Parathyroid adenoma (tissue), 2 donors: Measurements from ENCODE around the gene LANCL2.

Experiments used
- H2AFZ ChIP-seq: fragments of 300-600 bp; sonication (generic); one replicate; pipeline ENCODE4 v1.7.0; 2017; ENCODE audit warnings: antibody characterized with exemption, mild to moderate bottlenecking
- H3K27ac ChIP-seq: fragments of 300-600 bp; sonication (generic); one replicate; pipeline ENCODE4 v1.7.0; 2017
- H3K27me3 ChIP-seq: fragments of 300-600 bp; sonication (generic); one replicate; pipeline ENCODE4 v1.7.0; 2017; ENCODE audit warnings: low read length; ENCODE audit not compliant: control insufficient read depth, insufficient read depth
- H3K36me3 ChIP-seq: fragments of 300-600 bp; sonication (generic); one replicate; pipeline ENCODE4 v1.7.0; 2017; ENCODE audit warnings: low read length; ENCODE audit not compliant: control insufficient read depth, insufficient read depth
- H3K4me1 ChIP-seq: fragments of 300-600 bp; sonication (generic); one replicate; pipeline ENCODE4 v1.7.0; 2017; ENCODE audit warnings: control low read depth
- H3K4me2 ChIP-seq: fragments of 300-600 bp; sonication (generic); one replicate; pipeline ENCODE4 v1.7.0; 2017; ENCODE audit warnings: low read length
- H3K4me3 ChIP-seq: fragments of 300-600 bp; sonication (generic); one replicate; pipeline ENCODE4 v1.7.0; 2017; ENCODE audit warnings: low read depth, low read length
- H3K79me2 ChIP-seq: fragments of 300-600 bp; sonication (generic); one replicate; pipeline ENCODE4 v1.7.0; 2017; ENCODE audit warnings: control low read depth
- H3K9ac ChIP-seq: fragments of 300-600 bp; sonication (generic); one replicate; pipeline ENCODE4 v1.7.0; 2017; ENCODE audit warnings: mild to moderate bottlenecking
- H3K9me3 ChIP-seq: fragments of 300-600 bp; sonication (generic); one replicate; pipeline ENCODE4 v1.7.0; 2017; ENCODE audit warnings: low read length; ENCODE audit not compliant: control insufficient read depth
- TF ChIP-seq, protein P1 (sequence below): fragments of 300-600 bp; sonication (generic); IDR thresholded peaks from one replicate; pipeline ENCODE4 v1.7.0; 2017; ENCODE audit warnings: antibody characterized with exemption, mild to moderate bottlenecking
- donor health status: primary hyperparathyroidism.

LANCL2 gene

DNA sequence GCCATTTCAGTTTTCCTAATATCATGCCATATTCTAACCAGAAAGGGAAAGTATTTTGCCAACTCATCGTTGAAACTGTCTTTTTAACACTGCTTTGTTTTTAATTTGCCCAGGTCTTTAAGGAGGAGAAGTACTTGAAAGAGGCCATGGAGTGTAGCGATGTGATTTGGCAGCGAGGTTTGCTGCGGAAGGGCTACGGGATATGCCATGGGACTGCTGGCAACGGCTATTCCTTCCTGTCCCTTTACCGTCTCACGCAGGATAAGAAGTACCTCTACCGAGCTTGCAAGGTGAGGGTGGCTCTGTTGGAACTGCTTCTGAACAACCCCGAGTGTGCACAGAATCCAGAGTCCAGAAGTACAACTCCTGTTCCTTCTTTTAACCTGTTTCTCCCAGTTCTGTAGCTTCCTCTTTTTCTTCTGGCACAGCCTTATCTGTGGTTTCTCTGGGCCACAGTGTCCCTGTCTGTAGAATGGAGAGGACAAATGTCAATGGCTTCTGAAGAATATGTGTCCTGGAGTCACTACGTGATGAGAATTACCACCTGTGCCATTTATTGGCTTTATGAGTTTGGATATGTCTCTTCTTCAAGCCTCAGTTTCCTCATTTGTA, 60.1 kb downstream of the LANCL2 start:
- Histone ChIP-seq H3K4me2 (no peak overlapping the region), H3K27ac (no peak overlapping the region), H3K4me3 (no peak overlapping the region), H3K9me3 (no peaks in the 10 kb centered on the region), H3K9ac (no peak overlapping the region), H3K27me3 (no peaks in the 10 kb centered on the region), H2AFZ (no peak overlapping the region), H3K79me2 (peaks cover 2% of the 10 kb centered on the region), H3K36me3 (no peaks in the 10 kb centered on the region), H3K4me1 (no peaks in the 10 kb centered on the region)
- TF ChIP-seq, protein P1, sequence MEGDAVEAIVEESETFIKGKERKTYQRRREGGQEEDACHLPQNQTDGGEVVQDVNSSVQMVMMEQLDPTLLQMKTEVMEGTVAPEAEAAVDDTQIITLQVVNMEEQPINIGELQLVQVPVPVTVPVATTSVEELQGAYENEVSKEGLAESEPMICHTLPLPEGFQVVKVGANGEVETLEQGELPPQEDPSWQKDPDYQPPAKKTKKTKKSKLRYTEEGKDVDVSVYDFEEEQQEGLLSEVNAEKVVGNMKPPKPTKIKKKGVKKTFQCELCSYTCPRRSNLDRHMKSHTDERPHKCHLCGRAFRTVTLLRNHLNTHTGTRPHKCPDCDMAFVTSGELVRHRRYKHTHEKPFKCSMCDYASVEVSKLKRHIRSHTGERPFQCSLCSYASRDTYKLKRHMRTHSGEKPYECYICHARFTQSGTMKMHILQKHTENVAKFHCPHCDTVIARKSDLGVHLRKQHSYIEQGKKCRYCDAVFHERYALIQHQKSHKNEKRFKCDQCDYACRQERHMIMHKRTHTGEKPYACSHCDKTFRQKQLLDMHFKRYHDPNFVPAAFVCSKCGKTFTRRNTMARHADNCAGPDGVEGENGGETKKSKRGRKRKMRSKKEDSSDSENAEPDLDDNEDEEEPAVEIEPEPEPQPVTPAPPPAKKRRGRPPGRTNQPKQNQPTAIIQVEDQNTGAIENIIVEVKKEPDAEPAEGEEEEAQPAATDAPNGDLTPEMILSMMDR, result no peak

DNA sequence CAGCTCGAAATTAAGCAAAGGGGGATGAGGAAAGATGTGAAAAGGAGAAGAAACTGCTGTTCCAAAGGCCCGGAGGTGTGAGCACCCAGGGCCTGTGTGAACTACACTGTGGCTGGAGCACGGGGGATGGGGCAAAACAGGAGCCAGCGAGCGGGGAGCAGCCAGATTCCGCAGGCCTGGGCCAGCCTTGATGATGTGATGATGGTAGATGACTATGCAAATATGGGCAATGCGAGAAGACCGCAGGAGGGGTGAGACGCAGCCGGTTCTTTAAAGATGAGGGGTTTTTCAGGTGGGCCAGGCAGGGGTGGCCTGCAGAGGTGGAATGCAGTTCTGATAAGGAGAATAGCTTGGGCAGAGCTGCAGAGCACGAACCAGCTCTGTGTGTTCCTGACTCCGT, 61.5 kb downstream of the LANCL2 start:
- H3K36me3 ChIP-seq, result no peaks in the 10 kb centered on the region
- H3K9ac ChIP-seq, result no peak overlapping the region

DNA sequence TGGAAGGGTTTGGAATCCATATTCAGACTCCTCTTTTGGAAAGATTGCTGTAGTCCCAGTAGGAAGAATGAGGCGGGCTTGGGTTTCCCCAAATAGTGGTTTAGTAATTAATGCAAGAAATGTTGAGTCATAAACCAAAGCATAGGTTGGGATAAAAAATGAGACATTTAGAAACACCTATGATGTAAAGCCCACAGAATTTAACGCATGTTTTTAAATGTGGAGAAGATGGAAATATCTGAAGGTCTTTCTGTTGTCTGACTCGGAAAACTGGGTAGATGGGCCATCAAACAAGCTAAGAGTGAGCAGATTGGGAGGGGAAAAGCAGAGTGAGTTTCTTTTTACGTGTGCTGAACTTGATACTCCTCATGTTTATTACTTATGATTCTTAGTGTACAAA, 62.2 kb downstream of the LANCL2 start:
- no peak overlapping the region for H3K4me2 ChIP-seq
- no peak overlapping the region for H3K9ac ChIP-seq
- H3K36me3 ChIP-seq, result no peaks in the 10 kb centered on the region
- H3K4me1 ChIP-seq, result no peaks in the 10 kb centered on the region
- H3K27me3 ChIP-seq, result no peaks in the 10 kb centered on the region
- TF ChIP-seq, protein P1, result no peak
- no peak overlapping the region for H3K4me3 ChIP-seq
- no peak overlapping the region for H2AFZ ChIP-seq
- no peak overlapping the region for H3K27ac ChIP-seq
- no peaks in the 10 kb centered on the region for H3K9me3 ChIP-seq
- no peaks in the 10 kb centered on the region for H3K79me2 ChIP-seq

More for the DNA sequence above, 61.5 kb downstream of the LANCL2 start:
- no peak overlapping the region for H3K4me3 ChIP-seq
- no peak overlapping the region for H3K27ac ChIP-seq
- H3K9me3 ChIP-seq, result no peaks in the 10 kb centered on the region
- H2AFZ ChIP-seq, result no peak overlapping the region
- no peaks in the 10 kb centered on the region for H3K27me3 ChIP-seq
- TF ChIP-seq, protein P1, result no peak
- H3K79me2 ChIP-seq, result no peaks in the 10 kb centered on the region
- H3K4me2 ChIP-seq, result no peak overlapping the region
- H3K4me1 ChIP-seq, result no peaks in the 10 kb centered on the region

DNA sequence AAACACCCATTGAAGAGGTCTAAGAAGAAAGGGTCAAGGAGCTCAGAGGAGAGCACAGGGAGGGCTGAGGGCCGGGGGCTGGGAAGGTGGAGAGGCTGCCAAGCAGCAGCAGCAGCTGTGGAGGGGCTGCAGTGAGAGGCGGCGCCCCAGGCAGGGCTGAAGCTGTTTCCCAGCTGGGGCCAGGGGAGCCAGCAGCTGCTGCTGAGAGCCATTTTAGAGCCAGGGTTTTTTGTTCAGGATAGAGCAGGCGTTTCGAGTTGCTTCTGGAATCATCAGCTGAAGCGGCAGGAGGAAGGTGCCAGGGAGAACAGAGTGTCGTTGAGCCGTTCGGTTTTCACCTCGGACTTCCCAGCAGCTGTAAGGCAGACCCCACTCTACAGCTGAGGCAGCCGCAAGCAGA, 62.7 kb downstream of the LANCL2 start:
- Histone ChIP-seq H3K4me1 (no peaks in the 10 kb centered on the region), H3K27me3 (no peaks in the 10 kb centered on the region), H2AFZ (no peak overlapping the region), H3K4me2 (no peak overlapping the region), H3K9ac (no peak overlapping the region), H3K79me2 (no peaks in the 10 kb centered on the region), H3K36me3 (no peaks in the 10 kb centered on the region), H3K4me3 (no peak overlapping the region), H3K9me3 (no peaks in the 10 kb centered on the region), H3K27ac (no peak overlapping the region)
- TF ChIP-seq, protein P1, result no peak

DNA sequence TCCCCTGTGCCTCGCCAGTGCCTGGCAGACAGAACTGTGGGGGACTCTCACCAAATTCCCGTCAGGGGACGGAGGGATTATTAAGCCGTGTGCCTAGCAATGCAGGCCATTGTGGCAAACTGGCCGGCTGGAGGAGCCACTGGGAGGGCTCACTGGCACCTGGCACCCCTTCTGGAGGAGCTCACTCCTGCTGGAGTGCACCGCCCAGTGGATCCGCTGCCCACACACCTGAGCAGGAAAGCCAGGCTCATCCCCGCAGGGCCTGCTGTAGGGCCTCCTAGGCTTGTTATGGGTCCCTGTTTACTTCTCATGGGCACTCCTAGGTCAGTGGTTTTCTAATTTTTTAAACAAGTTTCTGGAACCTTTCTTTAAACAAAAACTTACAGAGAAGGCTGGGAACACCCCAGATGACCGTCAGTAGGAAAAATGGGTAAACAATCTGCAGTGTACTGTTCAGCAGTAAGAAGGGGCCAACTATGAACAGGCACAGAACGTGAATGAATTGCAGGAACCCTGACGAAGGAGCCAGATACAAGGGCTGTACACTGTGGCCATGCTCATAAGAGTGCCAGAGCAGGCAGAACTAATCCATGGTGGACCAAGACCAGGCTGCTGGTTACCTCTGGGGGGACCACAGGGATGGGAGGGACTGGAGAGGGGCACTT, 64.8 kb downstream of the LANCL2 start:
- no peaks in the 10 kb centered on the region for H3K4me1 ChIP-seq
- H3K27ac ChIP-seq, result no peak overlapping the region
- H3K27me3 ChIP-seq, result no peaks in the 10 kb centered on the region
- no peak overlapping the region for H3K9ac ChIP-seq
- H3K36me3 ChIP-seq, result no peaks in the 10 kb centered on the region
- no peak overlapping the region for H3K4me3 ChIP-seq
- H3K4me2 ChIP-seq, result no peak overlapping the region
- no peaks in the 10 kb centered on the region for H3K79me2 ChIP-seq
- no peak overlapping the region for H2AFZ ChIP-seq
- no peaks in the 10 kb centered on the region for H3K9me3 ChIP-seq
- TF ChIP-seq, protein P1, result no peak
